Prostate gland (tissue), 2 donors: Measurements from ENCODE around the gene CAMK2D. TPM values are rescaled to one million over a fixed set of nuclear protein-coding genes. Genes with fewer than 3 reads are reported as not detected.

Experiments used
- DNase-seq: peaks from one replicate; pipeline ENCODE4 v3.0.0-alpha.2; 2019; ENCODE audit warnings: low spot score
- H3K27ac ChIP-seq, 2 donors: fragments of 200-600 bp; sonication (generic); 2 replicates each; pipeline ENCODE4 v1.5.1; 2017 to 2019
- H3K27me3 ChIP-seq: fragments of 200-600 bp; sonication (generic); replicated peaks from 2 replicates; pipeline ENCODE4 v1.5.1; 2019; ENCODE audit not compliant: insufficient read depth
- H3K36me3 ChIP-seq, 2 donors: fragments of 200-600 bp; sonication (generic); 1 replicate in 1 of 2; 2 replicates in 1 of 2; pipeline versions ENCODE4 v1.5.1 to v1.8.1; 2017 to 2019
- H3K4me1 ChIP-seq: fragments of 200-600 bp; sonication (generic); replicated peaks from 2 replicates; pipeline ENCODE4 v1.5.1; 2019
- H3K4me3 ChIP-seq, 2 donors: fragments of 200-600 bp; sonication (generic); 2 replicates each; pipeline ENCODE4 v1.5.1; 2017 to 2019
- H3K9me3 ChIP-seq: fragments of 200-600 bp; sonication (generic); 2 replicates; pipeline ENCODE4 v1.5.1; 2017
- POLR2A ChIP-seq: fragments of 450-650 bp; IDR thresholded peaks from one replicate; pipeline ENCODE4 v1.6.1; 2016; ENCODE audit warnings: antibody characterized with exemption, mild to moderate bottlenecking
- POLR2AphosphoS5 ChIP-seq: sonication (generic); formaldehyde crosslinking; IDR thresholded peaks from one replicate; pipeline ENCODE4 v1.6.1; 2017; ENCODE audit warnings: antibody characterized with exemption
- WGBS: methylation state at CpG from one replicate; pipeline ENCODE4 v1.1.5; 2018; 5-methylcytosine and 5-hydroxymethylcytosine counted together
- intact Hi-C: fragments of 100-400 bp; cut with DNase I; formaldehyde crosslinking; loops from one replicate; pipeline ENCODE4 v1.14.2; 2022
- total RNA-seq, 2 donors: library from RNA; depleted of rRNA; stranded (reverse); fragments of >200 nt; gene quantifications; one replicate each; pipeline ENCODE4 v1.1.0, GENCODE V29; 2016
- TF ChIP-seq, protein P1 (sequence below), 4 experiments: fragments of 200-600 bp in 2 of 4; fragments of 450-650 bp in 2 of 4; sonication (generic) in 2 of 4; IDR thresholded peaks; 1 replicate in 3 of 4; 2 replicates in 1 of 4; pipeline ENCODE4 v1.5.1; 2016 to 2019; ENCODE audit warnings: antibody characterized with exemption in 4 of 4, mild to moderate bottlenecking in 2 of 4, moderate library complexity in 2 of 4

The CAMK2D gene
- total RNA-seq, 2 donors from 2014 or later, result 48.7 to 88.8 TPM

- no peak overlapping the region for H3K27ac ChIP-seq
- H3K27me3 ChIP-seq, result no peaks in the 10 kb centered on the region
- H3K9me3 ChIP-seq, result no peaks in the 10 kb centered on the region
- WGBS, result 92% methylated on average over 5 of the region's 5 CpGs
- H3K4me3 ChIP-seq, result no peak overlapping the region
- no peak for DNase-seq
- no peaks in the 10 kb centered on the region for H3K4me1 ChIP-seq
- TF ChIP-seq POLR2AphosphoS5 (no peak), POLR2A (no peak)
- TF ChIP-seq, protein P1, sequence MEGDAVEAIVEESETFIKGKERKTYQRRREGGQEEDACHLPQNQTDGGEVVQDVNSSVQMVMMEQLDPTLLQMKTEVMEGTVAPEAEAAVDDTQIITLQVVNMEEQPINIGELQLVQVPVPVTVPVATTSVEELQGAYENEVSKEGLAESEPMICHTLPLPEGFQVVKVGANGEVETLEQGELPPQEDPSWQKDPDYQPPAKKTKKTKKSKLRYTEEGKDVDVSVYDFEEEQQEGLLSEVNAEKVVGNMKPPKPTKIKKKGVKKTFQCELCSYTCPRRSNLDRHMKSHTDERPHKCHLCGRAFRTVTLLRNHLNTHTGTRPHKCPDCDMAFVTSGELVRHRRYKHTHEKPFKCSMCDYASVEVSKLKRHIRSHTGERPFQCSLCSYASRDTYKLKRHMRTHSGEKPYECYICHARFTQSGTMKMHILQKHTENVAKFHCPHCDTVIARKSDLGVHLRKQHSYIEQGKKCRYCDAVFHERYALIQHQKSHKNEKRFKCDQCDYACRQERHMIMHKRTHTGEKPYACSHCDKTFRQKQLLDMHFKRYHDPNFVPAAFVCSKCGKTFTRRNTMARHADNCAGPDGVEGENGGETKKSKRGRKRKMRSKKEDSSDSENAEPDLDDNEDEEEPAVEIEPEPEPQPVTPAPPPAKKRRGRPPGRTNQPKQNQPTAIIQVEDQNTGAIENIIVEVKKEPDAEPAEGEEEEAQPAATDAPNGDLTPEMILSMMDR (IDR thresholded peaks at IDR 0.05), result no peak
- H3K36me3 ChIP-seq, result no peaks in the 10 kb centered on the region
- intact Hi-C loops, result no loop called here
These were observed 201.6 kb downstream of the CAMK2D start for GRCh38 chr4:113559947-113560346.

GRCh38 chr4:113556382-113557134 is 205.0 kb downstream of the CAMK2D start:
- Histone ChIP-seq H3K27ac (no peak overlapping the region), H3K4me1 (no peaks in the 10 kb centered on the region), H3K27me3 (no peaks in the 10 kb centered on the region), H3K9me3 (no peaks in the 10 kb centered on the region), H3K4me3 (no peak overlapping the region), H3K36me3 (no peaks in the 10 kb centered on the region)
- TF ChIP-seq, protein P1 (IDR thresholded peaks at IDR 0.05), result no peak
- TF ChIP-seq POLR2A (no peak), POLR2AphosphoS5 (no peak)
- 86% methylated on average over 4 of the region's 4 CpGs for WGBS
- no peak for DNase-seq
- intact Hi-C loops, result no loop called here

- DNase-seq, result no peak
- Histone ChIP-seq H3K4me3 (no peak overlapping the region), H3K27me3 (no peaks in the 10 kb centered on the region), H3K27ac (no peak overlapping the region), H3K4me1 (no peaks in the 10 kb centered on the region), H3K9me3 (no peaks in the 10 kb centered on the region), H3K36me3 (no peaks in the 10 kb centered on the region)
- TF ChIP-seq POLR2A, result no peak
- TF ChIP-seq POLR2AphosphoS5, result no peak
- TF ChIP-seq, protein P1 (IDR thresholded peaks at IDR 0.05), result no peak
- 80% methylated on average over 5 of the region's 5 CpGs for WGBS
- intact Hi-C loops, result no loop called here
These were observed 205.7 kb downstream of the CAMK2D start for GRCh38 chr4:113555868-113556267.

GRCh38 chr4:113553082-113553481 is 208.5 kb downstream of the CAMK2D start:
- Histone ChIP-seq H3K4me1 (no peaks in the 10 kb centered on the region), H3K36me3 (no peaks in the 10 kb centered on the region), H3K4me3 (no peak overlapping the region), H3K9me3 (no peaks in the 10 kb centered on the region), H3K27me3 (no peaks in the 10 kb centered on the region), H3K27ac (no peak overlapping the region)
- DNase-seq, result no peak
- TF ChIP-seq, protein P1 (IDR thresholded peaks at IDR 0.05), result no peak
- TF ChIP-seq POLR2A, result no peak
- TF ChIP-seq POLR2AphosphoS5, result no peak
- intact Hi-C loops, result no loop called here
- WGBS, result 90% methylated on average over 3 of the region's 3 CpGs

DNA sequence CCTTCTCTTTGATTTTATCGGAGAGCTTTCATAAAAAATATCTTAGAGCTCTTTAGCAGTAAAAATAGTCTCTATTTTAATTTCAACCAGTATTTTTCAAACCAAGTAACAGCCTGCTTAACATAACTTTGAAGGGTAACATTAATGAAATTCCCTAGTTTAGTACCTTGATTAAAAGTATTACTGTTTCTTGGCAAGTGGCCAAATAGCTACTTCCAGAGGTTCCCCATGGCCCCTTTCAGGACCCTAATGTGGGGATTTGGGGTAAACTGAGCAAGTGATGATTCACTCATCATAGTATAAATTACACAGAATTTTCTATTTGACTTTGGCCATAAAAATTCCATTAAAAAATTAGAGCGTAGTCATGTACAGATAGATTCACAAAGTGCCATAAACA is 211.0 kb downstream of the CAMK2D start:
- no peak overlapping the region for H3K27ac ChIP-seq
- no peaks in the 10 kb centered on the region for H3K36me3 ChIP-seq

More for the DNA sequence above, 211.0 kb downstream of the CAMK2D start:
- Histone ChIP-seq H3K4me1 (no peaks in the 10 kb centered on the region), H3K27me3 (no peaks in the 10 kb centered on the region), H3K9me3 (no peaks in the 10 kb centered on the region), H3K4me3 (no peak overlapping the region)
- intact Hi-C loops, result no loop called here
- TF ChIP-seq POLR2A (no peak), POLR2AphosphoS5 (no peak)
- TF ChIP-seq, protein P1 (IDR thresholded peaks at IDR 0.05), result no peak
- 93% methylated on average over 2 of the region's 2 CpGs for WGBS
- no peak for DNase-seq
